Measurements from ENCODE around the gene IRF2BP2.
A peak's percentile ranks its signal among the peaks of the same experiment; 100 is the strongest.

Gene IRF2BP2

DNA sequence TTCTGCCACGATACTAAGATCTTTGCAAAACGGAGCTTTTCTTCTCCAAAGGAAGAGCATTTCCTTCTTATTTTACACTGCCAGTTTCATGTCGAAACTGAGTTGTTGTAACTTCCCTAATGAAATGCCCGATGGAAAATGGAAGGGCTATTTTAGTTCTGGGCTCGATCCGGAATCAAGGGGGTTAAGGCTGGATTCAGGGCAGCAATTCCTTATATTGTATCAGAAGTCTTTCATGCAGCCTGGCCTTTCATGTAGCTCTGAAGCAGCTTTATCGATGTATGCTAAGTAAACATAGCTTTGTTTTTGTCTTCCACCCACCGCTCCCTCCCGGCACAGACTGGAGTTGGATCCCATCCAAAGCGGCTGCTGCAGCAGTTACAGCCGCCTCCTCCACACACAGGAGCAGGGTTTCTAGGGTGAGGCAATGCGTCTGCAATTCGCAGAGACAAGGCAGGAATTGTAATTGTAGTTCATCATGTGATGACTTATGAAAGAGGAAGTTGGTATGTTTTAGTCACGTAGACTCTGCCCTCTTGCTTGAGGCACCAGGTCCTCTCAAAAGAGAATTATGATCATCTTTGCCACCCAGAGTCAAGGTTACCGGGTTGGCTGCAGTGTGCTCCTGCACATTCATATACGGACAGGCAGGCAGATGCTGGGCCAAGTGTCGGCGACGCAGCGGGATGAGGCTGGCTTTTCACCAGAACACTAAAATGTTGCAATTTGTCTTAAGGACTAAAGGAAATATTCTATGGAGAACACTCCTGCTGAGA, 2.6 kb upstream of the IRF2BP2 start:
- H3K4me3 ChIP-seq (ENCODE audit: low read length) = peak overlapping the region; percentile 14
- TF ChIP-seq, protein P1, sequence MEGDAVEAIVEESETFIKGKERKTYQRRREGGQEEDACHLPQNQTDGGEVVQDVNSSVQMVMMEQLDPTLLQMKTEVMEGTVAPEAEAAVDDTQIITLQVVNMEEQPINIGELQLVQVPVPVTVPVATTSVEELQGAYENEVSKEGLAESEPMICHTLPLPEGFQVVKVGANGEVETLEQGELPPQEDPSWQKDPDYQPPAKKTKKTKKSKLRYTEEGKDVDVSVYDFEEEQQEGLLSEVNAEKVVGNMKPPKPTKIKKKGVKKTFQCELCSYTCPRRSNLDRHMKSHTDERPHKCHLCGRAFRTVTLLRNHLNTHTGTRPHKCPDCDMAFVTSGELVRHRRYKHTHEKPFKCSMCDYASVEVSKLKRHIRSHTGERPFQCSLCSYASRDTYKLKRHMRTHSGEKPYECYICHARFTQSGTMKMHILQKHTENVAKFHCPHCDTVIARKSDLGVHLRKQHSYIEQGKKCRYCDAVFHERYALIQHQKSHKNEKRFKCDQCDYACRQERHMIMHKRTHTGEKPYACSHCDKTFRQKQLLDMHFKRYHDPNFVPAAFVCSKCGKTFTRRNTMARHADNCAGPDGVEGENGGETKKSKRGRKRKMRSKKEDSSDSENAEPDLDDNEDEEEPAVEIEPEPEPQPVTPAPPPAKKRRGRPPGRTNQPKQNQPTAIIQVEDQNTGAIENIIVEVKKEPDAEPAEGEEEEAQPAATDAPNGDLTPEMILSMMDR (conservative IDR thresholded peaks at IDR 0.05; ENCODE audit: low read depth, low read length) = no peak
- peak; percentile 99 for DNase-seq (ENCODE audit: low read depth)

DNA sequence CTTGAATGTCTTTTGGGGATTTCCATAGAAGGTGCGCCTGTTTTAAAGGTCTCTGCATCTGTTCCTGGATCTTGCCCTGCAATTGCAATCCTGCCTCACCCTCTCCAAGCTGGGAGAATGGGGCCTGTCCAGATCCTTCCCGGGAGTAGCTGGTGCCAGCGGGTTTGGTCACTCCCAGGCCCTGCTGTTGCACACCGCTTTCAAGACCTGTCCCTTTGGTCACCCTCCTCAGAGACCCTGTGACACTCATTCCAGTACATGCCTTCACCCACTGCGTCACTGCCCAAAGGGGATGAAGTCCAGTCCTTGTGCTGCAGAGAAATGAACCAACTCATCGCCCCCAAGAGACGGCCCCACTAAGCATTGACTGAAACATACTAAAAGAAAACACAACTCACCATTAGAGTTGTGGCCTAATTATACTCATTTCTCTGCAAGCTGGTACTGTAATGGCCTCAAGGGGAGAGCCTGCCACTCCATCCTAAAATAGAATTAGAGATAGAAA, 1.9 kb upstream of the IRF2BP2 start:
- peak overlapping the region; percentile 13 for H3K4me3 ChIP-seq (ENCODE audit: low read length)
- TF ChIP-seq, protein P1 (conservative IDR thresholded peaks at IDR 0.05; ENCODE audit: low read depth, low read length) = no peak
- no peak for DNase-seq (ENCODE audit: low read depth)

DNA sequence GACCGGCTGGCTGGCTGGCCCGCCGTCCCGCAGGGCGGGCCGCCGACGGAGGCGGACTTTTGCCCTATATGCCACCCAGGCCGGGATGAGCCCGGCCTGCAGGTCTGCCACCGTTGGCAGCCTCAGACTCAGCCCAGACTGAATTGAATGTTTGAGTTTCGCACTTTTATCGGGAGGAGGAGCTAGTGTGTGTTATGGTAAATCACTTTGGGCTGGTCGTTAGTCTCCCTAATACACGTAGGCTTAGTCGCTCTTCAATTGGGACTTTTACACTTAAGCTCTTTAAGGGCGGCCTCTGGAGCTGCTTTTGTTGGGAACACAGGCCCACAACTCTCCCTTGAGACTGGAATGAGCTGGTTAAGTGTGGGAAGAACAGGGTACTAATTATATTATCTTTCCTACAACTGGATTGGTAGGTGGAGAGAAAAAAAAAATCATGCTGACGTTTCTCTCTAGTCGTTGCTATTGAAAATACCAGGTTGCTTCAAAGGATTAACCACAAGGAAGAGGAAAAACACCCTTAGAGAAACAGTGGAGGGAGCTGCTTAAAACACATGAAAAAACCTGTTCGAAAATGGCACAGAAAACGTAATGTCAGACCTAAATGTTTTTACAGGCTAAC, 1.4 kb upstream of the IRF2BP2 start:
- peak; percentile 98 for DNase-seq (ENCODE audit: low read depth)
- TF ChIP-seq, protein P1 (conservative IDR thresholded peaks at IDR 0.05; ENCODE audit: low read depth, low read length) = peak; percentile 29
- H3K4me3 ChIP-seq (ENCODE audit: low read length) = peak overlapping the region; percentile 11

DNA sequence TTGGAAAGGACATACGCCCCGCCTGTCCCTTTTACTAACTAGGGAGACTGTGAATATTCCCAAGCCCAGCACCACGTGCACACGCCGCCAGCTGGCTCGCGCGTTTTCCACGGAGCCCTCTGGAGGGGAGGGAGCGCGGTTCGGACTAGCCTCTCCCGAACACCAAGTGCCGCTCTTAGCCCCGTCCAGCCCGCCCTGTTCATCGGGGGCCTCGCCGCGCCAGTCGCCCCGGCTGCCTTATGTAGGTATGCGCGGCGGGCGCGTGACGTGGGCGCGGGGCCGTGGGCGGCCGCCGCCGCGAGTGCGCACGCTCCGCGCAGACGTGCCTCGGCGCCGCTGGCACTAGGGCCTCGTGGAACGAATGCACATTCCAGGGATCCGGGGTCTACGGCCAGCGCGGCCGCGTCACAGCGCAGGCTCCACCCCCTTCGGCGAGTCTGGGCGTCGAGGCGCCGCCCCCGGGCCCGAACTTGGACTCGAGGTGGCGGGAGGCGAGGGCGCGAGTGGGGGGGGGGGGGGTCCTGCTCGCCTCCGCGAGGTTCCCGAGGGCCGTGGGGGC, 767 bp upstream of the IRF2BP2 start:
- H3K4me3 ChIP-seq (ENCODE audit: low read length) = peak overlapping the region; percentile 63
- TF ChIP-seq, protein P1 (conservative IDR thresholded peaks at IDR 0.05; ENCODE audit: low read depth, low read length) = no peak
- peak; percentile 82 for DNase-seq (ENCODE audit: low read depth)

GRCh38 chr1:234609691-234610042, 311 bp downstream of the IRF2BP2 start:
- DNase-seq (ENCODE audit: low read depth) = no peak
- TF ChIP-seq, protein P1 (conservative IDR thresholded peaks at IDR 0.05; ENCODE audit: low read depth, low read length) = no peak
- peak overlapping the region; percentile 26 for H3K4me3 ChIP-seq (ENCODE audit: low read length)

- H3K4me3 ChIP-seq (ENCODE audit: low read length) = peak overlapping the region; percentile 94
- TF ChIP-seq, protein P1 (conservative IDR thresholded peaks at IDR 0.05; ENCODE audit: low read depth, low read length) = no peak
- no peak for DNase-seq (ENCODE audit: low read depth)
Measured at GRCh38 chr1:234608911-234609690, 877 bp downstream of the IRF2BP2 start.
